Progenitor cell of endocrine pancreas (in vitro differentiated cells): Measurements from ENCODE around the gene FIG4. TPM values are rescaled to one million over a fixed set of nuclear protein-coding genes. Genes with fewer than 3 reads are reported as not detected.
A peak's percentile ranks its signal among the peaks of the same experiment; 100 is the strongest.
"Not testable (repeated sequence)": the region's sequence is repeated elsewhere in the genome, so short reads cannot be mapped to it uniquely, and the experiment has no call there.

Experiments used
- DNase-seq: peaks from one replicate; pipeline ENCODE4 v3.0.0; 2021; ENCODE audit warnings: low spot score; ENCODE audit not compliant: unreplicated experiment
- H3K27ac Mint-ChIP-seq: 2 replicates; pipeline ENCODE4 v1.8.0; 2021; ENCODE audit warnings: mild to moderate bottlenecking, moderate library complexity, mixed read lengths
- H3K27me3 Mint-ChIP-seq: 2 replicates; pipeline ENCODE4 v1.8.0; 2021; ENCODE audit warnings: mixed read lengths
- H3K36me3 Mint-ChIP-seq: 2 replicates; pipeline ENCODE4 v1.8.0; 2022; ENCODE audit warnings: mixed read lengths; ENCODE audit not compliant: insufficient read depth
- H3K4me1 Mint-ChIP-seq: 2 replicates; pipeline ENCODE4 v1.8.0; 2021; ENCODE audit warnings: low read depth, mixed read lengths
- H3K4me3 Mint-ChIP-seq: 2 replicates; pipeline ENCODE4 v1.8.0; 2021; ENCODE audit warnings: low read depth, mild to moderate bottlenecking, moderate library complexity, mixed read lengths
- H3K9me3 Mint-ChIP-seq: 2 replicates; pipeline ENCODE4 v1.8.0; 2021; ENCODE audit warnings: low read depth, mixed read lengths
- total RNA-seq: library from RNA; stranded (reverse); gene quantifications from 2 replicates; pipeline ENCODE4 v1.2.1, GENCODE V29; 2021
- TF ChIP-seq, protein P1 (sequence below): fragments of 200-600 bp; sonication (generic); IDR thresholded peaks from one replicate; pipeline ENCODE4 v1.5.0; 2021; ENCODE audit warnings: antibody characterized with exemption, mild to moderate bottlenecking; ENCODE audit not compliant: unreplicated experiment

Gene FIG4
- total RNA-seq, 1 donor from 2014 or later: 30.0 TPM

DNA sequence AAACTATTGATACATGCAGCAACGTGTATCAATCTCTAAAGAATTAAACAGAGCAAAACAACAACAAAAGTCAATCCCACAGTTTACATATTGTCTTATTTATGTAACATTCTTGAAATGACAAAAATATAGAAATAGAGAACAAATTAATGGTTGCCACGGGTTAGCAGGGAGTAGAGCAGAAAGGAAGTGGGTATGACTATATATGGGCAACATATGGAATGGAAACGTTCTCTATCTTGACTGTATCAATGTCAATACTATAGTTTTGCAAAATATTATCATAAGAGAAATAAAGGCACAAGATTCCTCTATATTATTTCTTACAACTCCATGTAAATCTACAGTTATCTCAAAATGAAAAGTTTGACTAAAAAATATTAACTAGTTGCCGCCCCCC is 12.9 kb upstream of the FIG4 start:
- TF ChIP-seq, protein P1, sequence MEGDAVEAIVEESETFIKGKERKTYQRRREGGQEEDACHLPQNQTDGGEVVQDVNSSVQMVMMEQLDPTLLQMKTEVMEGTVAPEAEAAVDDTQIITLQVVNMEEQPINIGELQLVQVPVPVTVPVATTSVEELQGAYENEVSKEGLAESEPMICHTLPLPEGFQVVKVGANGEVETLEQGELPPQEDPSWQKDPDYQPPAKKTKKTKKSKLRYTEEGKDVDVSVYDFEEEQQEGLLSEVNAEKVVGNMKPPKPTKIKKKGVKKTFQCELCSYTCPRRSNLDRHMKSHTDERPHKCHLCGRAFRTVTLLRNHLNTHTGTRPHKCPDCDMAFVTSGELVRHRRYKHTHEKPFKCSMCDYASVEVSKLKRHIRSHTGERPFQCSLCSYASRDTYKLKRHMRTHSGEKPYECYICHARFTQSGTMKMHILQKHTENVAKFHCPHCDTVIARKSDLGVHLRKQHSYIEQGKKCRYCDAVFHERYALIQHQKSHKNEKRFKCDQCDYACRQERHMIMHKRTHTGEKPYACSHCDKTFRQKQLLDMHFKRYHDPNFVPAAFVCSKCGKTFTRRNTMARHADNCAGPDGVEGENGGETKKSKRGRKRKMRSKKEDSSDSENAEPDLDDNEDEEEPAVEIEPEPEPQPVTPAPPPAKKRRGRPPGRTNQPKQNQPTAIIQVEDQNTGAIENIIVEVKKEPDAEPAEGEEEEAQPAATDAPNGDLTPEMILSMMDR: no peak
- no peak overlapping the region for H3K4me3 Mint-ChIP-seq
- DNase-seq: no peak
- H3K27ac Mint-ChIP-seq: no peak overlapping the region
- peaks cover 13% of the 10 kb centered on the region for H3K36me3 Mint-ChIP-seq
- peaks cover 21% of the 10 kb centered on the region for H3K9me3 Mint-ChIP-seq
- H3K4me1 Mint-ChIP-seq: peaks cover 9% of the 10 kb centered on the region
- no peaks in the 10 kb centered on the region for H3K27me3 Mint-ChIP-seq

DNA sequence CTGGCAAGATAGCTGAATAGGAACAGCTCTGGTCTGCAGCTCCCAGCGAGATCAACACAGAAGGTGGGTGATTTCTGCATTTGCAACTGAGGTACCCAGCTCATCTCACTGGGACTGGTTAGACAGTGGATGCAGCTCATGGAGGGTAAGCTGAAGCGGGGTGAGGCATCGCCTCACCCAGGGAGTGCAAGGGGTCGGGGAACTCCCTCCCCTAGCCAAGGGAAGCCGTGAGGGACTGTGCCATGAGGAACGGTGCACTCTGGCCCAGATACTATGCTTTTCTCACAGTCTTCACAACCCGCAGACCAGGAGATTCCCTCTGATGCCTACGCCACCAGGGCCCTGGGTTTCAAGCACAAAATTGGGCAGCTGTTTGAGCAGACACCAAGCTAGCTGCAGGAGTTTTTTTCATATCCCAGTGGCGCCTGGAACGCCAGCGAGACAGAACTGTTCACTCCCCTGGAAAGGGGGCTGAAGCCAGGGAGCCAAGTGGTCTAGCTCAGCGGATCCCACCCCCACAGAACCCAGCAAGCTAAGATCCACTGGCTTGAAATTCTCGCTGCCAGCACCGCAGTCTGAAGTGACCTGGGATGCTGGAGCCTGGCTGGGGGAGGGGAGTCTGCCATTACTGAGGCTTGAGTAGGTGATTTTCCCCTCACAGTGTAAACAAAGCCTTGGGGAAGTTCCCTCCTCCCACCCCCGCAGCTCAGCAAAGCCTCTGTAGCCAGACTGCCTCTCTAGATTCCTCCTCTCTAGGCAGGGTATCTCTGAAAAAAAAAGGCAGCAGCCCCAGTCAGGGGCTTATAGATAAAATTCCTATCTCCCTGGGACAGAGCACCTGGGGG is 12.2 kb upstream of the FIG4 start:
- H3K27ac Mint-ChIP-seq: peak overlapping the region; percentile 89
- not testable (repeated sequence) for H3K4me1 Mint-ChIP-seq, DNase-seq, H3K27me3 Mint-ChIP-seq
- H3K4me3 Mint-ChIP-seq: peak overlapping the region; percentile 52
- H3K9me3 Mint-ChIP-seq: peaks cover 26% of the 10 kb centered on the region
- peaks cover 18% of the 10 kb centered on the region for H3K36me3 Mint-ChIP-seq

DNA sequence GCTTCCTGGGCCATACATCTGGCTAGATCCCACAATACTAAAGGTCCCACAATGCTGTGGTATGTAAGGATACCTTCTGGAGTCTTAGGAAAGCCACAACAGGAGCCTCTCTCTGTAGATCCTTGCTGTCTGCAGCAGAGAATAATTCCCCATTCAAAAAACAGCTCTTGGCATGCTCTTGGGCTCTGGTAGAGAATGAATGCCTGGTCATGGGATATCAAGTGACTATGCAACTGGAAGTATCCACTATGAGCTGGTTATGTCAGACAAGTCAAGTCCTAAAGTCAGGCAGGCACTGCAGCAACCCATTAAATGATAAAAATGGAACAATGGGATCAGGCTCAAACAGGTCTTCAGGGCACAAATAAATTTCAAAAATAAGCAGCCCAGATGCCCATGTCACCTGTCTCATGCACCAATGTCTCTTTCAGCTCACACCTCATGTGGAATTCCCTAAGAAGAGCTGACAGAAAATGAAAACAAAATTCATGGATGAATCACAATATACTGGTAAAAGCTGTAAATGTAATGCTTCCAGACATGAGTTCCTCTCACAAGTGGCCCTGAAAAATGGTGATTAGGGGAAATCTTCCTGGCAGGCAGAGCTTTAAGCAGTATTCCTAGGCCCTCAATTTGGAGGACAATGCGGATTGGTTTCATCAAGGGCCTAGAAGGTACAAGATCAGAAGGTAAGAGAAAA is 4.4 kb upstream of the FIG4 start:
- Mint-ChIP-seq H3K9me3 (peaks cover 21% of the 10 kb centered on the region), H3K4me3 (no peak overlapping the region)

DNA sequence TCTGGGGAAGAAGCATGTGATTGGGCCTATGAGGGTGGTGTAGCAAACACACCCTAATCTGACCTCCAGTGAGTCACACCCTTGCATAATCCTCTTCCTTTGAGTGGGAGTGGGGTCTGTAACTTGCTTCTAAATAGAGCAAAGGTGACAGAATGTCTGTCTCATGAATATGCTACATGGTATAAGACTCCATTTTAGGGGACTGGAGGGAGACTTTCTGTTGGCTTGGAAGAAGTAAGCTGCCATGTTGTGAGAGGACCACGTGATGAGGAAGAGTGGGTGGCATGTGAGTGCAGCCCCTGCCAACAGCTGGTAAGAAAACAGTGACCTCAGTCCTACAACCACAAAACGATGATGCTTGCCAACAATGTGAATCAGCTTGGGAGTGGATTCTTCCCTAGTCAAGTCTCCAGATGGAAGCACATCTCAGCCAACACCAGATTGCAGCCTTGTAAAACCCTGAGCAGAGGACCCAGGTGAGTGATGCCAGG is 3.8 kb upstream of the FIG4 start:
- peaks cover 9% of the 10 kb centered on the region for H3K4me1 Mint-ChIP-seq
- H3K36me3 Mint-ChIP-seq: peaks cover 17% of the 10 kb centered on the region
- no peaks in the 10 kb centered on the region for H3K27me3 Mint-ChIP-seq
- no peak overlapping the region for H3K4me3 Mint-ChIP-seq
- peaks cover 18% of the 10 kb centered on the region for H3K9me3 Mint-ChIP-seq
- DNase-seq: no peak
- TF ChIP-seq, protein P1: no peak
- H3K27ac Mint-ChIP-seq: no peak overlapping the region

More for the DNA sequence above, 4.4 kb upstream of the FIG4 start:
- Mint-ChIP-seq H3K4me1 (peaks cover 6% of the 10 kb centered on the region), H3K27me3 (no peaks in the 10 kb centered on the region), H3K36me3 (peaks cover 20% of the 10 kb centered on the region), H3K27ac (no peak overlapping the region)
- DNase-seq: no peak
- TF ChIP-seq, protein P1: no peak

DNA sequence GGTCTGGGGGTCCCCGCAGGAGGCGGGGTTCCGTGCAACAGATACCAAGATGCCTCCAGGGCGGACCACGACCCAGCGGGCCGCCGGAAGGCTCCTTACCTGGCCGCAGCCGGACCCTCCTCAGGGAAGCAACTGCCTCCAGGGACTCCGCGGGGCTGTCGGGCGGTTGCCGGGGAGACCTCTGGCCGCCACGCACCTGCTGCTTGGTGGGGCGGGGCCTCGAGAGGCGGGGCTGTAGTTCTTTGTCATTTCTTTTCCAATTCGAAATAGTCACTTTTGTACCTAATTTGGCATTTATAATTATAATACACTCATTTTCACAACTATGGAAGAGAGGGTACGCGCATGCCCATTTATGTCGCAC is 741 bp upstream of the FIG4 start:
- DNase-seq: peak; percentile 62
- Mint-ChIP-seq H3K4me1 (peaks cover 9% of the 10 kb centered on the region), H3K9me3 (no peaks in the 10 kb centered on the region), H3K36me3 (peaks cover 1% of the 10 kb centered on the region), H3K27me3 (no peaks in the 10 kb centered on the region), H3K27ac (peak overlapping the region; percentile 100), H3K4me3 (peak overlapping the region; percentile 93)
- TF ChIP-seq, protein P1: no peak
